Thoracic aorta (tissue), 2 donors: ENCODE results near the gene OSBPL10. TPM values are rescaled to one million over a fixed set of nuclear protein-coding genes. Genes with fewer than 3 reads are reported as not detected.

Experiments
- ATAC-seq: fragments of 150-250 bp; one replicate; pipeline ENCODE4 v1.8.0; 2017; ENCODE audit warnings: low read depth; ENCODE audit not compliant: insufficient number of reproducible peaks, low FRiP score
- DNase-seq: peaks from one replicate; pipeline ENCODE4 v3.0.0-alpha.2; 2020; ENCODE audit warnings: low spot score
- H3K27ac ChIP-seq, 2 donors: fragments of 200-600 bp; sonication (generic); 1 replicate in 1 of 2; 2 replicates in 1 of 2; pipeline ENCODE4 v1.5.1; 2016; ENCODE audit warnings: mild to moderate bottlenecking in 2 of 2, moderate library complexity in 2 of 2
- H3K27me3 ChIP-seq: fragments of 200-600 bp; sonication (generic); replicated peaks from 2 replicates; pipeline ENCODE4 v1.6.0; 2016; ENCODE audit warnings: mild to moderate bottlenecking; ENCODE audit not compliant: insufficient read depth
- H3K36me3 ChIP-seq: fragments of 200-600 bp; sonication (generic); one replicate; pipeline ENCODE4 v1.5.1; 2016
- H3K4me1 ChIP-seq, 2 donors: fragments of 200-600 bp; sonication (generic); 1 replicate in 1 of 2; 2 replicates in 1 of 2; pipeline versions ENCODE4 v1.5.1 to v1.6.0; 2016; ENCODE audit warnings: low read depth in 2 of 2, mild to moderate bottlenecking in 1 of 2; ENCODE audit not compliant: control insufficient read depth in 1 of 2
- H3K4me3 ChIP-seq: fragments of 200-600 bp; sonication (generic); 2 replicates; pipeline ENCODE4 v1.5.1; 2016; ENCODE audit warnings: mild to moderate bottlenecking
- H3K9me3 ChIP-seq: fragments of 200-600 bp; sonication (generic); 2 replicates; pipeline ENCODE4 v1.5.1; 2016
- CTCF ChIP-seq: fragments of 200-600 bp; sonication (generic); IDR thresholded peaks from one replicate; pipeline ENCODE4 v1.5.1; 2019; ENCODE audit warnings: antibody characterized with exemption
- total RNA-seq, 2 donors: library from RNA; depleted of rRNA; stranded (reverse); fragments of >200 nt; gene quantifications; one replicate each; pipeline versions ENCODE4 v1.1.0 to v1.2.3, GENCODE V29; 2016

The OSBPL10 gene
- total RNA-seq, 2 donors from 2014 or later, result 108 to 153 TPM

DNA sequence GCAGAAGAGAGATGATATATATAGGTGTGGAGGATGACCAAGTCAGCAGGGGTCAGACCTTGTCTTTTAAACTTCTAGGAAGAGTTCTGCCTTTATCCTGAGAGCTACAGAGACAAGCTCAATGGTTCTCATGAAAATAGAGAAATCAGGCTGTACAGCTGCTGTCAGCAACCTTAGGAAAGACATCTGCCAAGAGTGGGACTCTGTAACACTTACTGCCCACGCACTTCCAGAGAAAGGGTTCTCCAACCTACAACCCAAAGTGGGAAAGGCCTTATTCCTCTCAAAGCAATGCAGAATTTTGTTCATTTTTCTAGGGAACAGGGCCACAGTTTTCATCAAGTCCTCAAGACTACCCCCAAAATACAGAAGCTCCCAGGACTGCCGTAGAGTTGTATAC, 309.6 kb downstream of the OSBPL10 start:
- Histone ChIP-seq H3K36me3 (peaks cover 8% of the 10 kb centered on the region), H3K9me3 (no peaks in the 10 kb centered on the region), H3K4me1 (no peaks in the 10 kb centered on the region), H3K27ac (no peak overlapping the region), H3K4me3 (no peak overlapping the region), H3K27me3 (no peaks in the 10 kb centered on the region)
- no peak for TF ChIP-seq CTCF
- DNase-seq, result no peak
- no peak for ATAC-seq

DNA sequence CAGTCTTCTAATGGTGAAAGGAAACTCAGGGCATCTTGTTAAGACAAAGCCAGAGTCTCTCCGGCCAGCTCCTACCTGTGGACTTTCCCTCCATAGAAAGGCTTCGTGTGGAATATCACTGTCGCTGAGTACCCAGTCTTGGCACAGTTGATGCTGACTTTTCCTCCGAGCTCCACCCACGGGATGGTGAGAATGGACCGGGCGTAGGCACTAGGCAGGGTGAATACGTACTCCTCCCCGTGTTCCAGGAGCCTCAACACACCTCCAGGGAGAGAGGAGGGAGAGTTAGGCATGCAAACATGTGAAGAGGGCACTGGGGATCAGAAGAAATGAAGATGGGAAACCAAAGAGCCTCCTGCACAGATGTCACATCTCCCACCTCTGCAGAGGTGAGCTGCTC, 310.3 kb downstream of the OSBPL10 start:
- TF ChIP-seq CTCF, result no peak
- no peak overlapping the region for H3K4me3 ChIP-seq
- no peaks in the 10 kb centered on the region for H3K4me1 ChIP-seq
- no peaks in the 10 kb centered on the region for H3K27me3 ChIP-seq
- no peak for ATAC-seq
- H3K36me3 ChIP-seq, result peaks cover 8% of the 10 kb centered on the region
- no peaks in the 10 kb centered on the region for H3K9me3 ChIP-seq
- no peak for DNase-seq
- H3K27ac ChIP-seq, result no peak overlapping the region

- Histone ChIP-seq H3K27ac (no peak overlapping the region), H3K27me3 (no peaks in the 10 kb centered on the region), H3K4me3 (no peak overlapping the region), H3K9me3 (no peaks in the 10 kb centered on the region), H3K36me3 (peaks cover 8% of the 10 kb centered on the region), H3K4me1 (no peaks in the 10 kb centered on the region)
- DNase-seq (no peak), ATAC-seq (no peak)
- no peak for TF ChIP-seq CTCF
These were observed 310.9 kb downstream of the OSBPL10 start for GRCh38 chr3:31670136-31670535.

DNA sequence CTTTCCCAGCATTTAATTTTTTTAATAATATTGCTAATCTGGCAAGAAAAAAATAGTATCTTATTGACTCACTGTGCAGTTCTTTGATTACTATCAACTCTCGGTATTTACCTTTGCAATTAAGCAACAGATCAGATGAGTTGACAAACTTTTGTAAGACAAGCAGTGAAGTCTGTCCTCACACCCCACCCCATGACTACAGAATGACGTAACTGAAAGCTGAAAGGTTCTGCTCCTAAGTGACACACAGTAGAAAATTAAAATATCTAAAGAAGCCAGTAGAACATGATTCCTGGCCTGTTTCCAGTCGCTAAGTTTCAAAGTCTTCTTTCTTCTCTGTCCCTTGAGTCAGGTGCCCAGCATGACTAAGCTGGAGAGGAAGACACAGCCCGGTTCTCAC, 312.8 kb downstream of the OSBPL10 start:
- H3K36me3 ChIP-seq, result peaks cover 8% of the 10 kb centered on the region
- H3K27ac ChIP-seq, result no peak overlapping the region
- DNase-seq (no peak), ATAC-seq (no peak)
- H3K27me3 ChIP-seq, result no peaks in the 10 kb centered on the region
- no peak for TF ChIP-seq CTCF
- H3K9me3 ChIP-seq, result no peaks in the 10 kb centered on the region
- H3K4me1 ChIP-seq, result no peaks in the 10 kb centered on the region
- no peak overlapping the region for H3K4me3 ChIP-seq

DNA sequence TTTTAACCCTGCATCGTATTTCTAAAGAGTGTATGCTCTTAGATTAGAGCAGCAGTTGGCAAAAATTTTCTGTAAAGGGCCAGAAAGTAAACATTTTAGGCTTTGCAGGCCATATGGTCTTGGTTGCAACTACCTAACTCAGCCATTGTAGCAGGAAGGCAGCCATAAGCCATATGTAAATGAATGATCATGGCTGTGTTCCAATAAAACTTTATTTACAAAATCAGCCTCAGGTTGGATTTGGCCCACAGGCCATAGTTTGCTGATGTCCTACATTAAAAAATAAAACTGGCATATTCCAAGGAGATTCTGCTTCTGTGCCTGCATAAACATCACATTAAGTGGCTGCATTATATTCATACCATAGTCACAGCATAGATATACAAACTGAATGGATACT, 313.5 kb downstream of the OSBPL10 start:
- Histone ChIP-seq H3K36me3 (peaks cover 8% of the 10 kb centered on the region), H3K4me3 (no peak overlapping the region), H3K4me1 (no peaks in the 10 kb centered on the region), H3K9me3 (no peaks in the 10 kb centered on the region), H3K27me3 (no peaks in the 10 kb centered on the region), H3K27ac (no peak overlapping the region)
- DNase-seq (no peak), ATAC-seq (no peak)
- no peak for TF ChIP-seq CTCF
